Adrenal gland (tissue), 5 donors: ENCODE results near the gene PSMG3.

ENCODE experiments used
- CTCF ChIP-seq, 6 experiments: fragments of 450-650 bp in 4 of 6; fragments of 200-600 bp in 2 of 6; sonication (generic) in 1 of 6; IDR thresholded peaks; 1 replicate in 5 of 6; 2 replicates in 1 of 6; pipeline versions ENCODE4 v1.5.1 to v1.8.0; 2016 to 2021; ENCODE audit warnings: antibody characterized with exemption in 6 of 6, mild to moderate bottlenecking in 2 of 6, moderate library complexity in 1 of 6
- POLR2A ChIP-seq, 2 donors: fragments of 450-650 bp; IDR thresholded peaks; one replicate each; pipeline ENCODE4 v1.6.1; 2017; ENCODE audit warnings: antibody characterized with exemption in 2 of 2, mild to moderate bottlenecking in 2 of 2, moderate library complexity in 1 of 2
- donor health status: DM: no; HTN: no; CAD: no.

GRCh38 chr7:1543826-1544177 is 26.0 kb downstream of the PSMG3 start:
- TF ChIP-seq CTCF (IDR thresholded peaks at IDR 0.05) (no peak), POLR2A (IDR thresholded peaks at IDR 0.05) (no peak)
